ENCODE results near the gene FUT3. TPM values are rescaled to one million over a fixed set of nuclear protein-coding genes. Genes with fewer than 3 reads are reported as not detected.
A peak's percentile ranks its signal among the peaks of the same experiment; 100 is the strongest.

The FUT3 gene
- 1 to 10 TPM in 1 of 6 experiments, under 1 TPM in 5; 0.19 to 1.4 (median 0.33) TPM for total RNA-seq
- long read RNA-seq: 0 reads

GRCh38 chr19:5851302-5851701 is at the start of gene FUT3:
Gene FUT3, minus strand, starts transcription at chr19:5851449.
- DNase-seq (no peak), ATAC-seq (peak in 2 of 4 donors; percentile 48 to 56)
- intact Hi-C loops (cut with DNase I): no loop called here
- 52% methylated on average over 3 of the region's 10 CpGs for WGBS (ENCODE audit: insufficient coverage, low coverage, low lambda C conversion rate, missing lambda C conversion rate)
- Histone ChIP-seq H3K36me3 (no peaks in the 10 kb centered on the region), H3K27me3 (no peaks in the 10 kb centered on the region), H3K4me3 (no peak within 1 kb of the TSS), H3K27ac (no peak within 1 kb of the TSS), H3K9me3 (no peaks in the 10 kb centered on the region), H3K4me1 (peaks cover 0 to 5% (median 2%) of the 10 kb centered on the region in 4 donors)
- TF ChIP-seq POLR2A (IDR thresholded peaks at IDR 0.05): no peak

DNA sequence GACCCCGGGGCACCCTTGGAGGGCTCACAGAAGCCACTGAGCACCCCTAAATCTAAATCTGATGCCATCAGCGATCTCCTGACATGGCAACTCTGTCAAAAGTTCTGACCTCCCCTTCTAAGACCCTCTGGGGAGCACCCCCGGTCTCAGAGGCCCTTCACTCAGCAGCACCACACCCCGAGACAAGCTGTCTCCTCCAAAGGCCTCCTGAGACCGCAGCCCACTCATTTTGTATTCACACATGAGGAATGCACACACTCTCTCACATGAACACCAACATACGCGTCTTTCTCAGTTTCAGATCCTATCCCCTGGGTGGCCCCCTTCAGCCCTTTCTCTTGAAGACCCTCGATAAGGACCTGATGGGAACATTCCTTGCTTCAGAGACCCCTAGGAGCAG is 49.7 kb upstream of the FUT3 start:
- no peak overlapping the region for H3K4me3 ChIP-seq
- 77% methylated on average over 4 of the region's 8 CpGs for WGBS (ENCODE audit: insufficient coverage, low coverage, low lambda C conversion rate, missing lambda C conversion rate)
- no peak overlapping the region for H3K27ac ChIP-seq
- TF ChIP-seq POLR2A (IDR thresholded peaks at IDR 0.05) (no peak), CTCF (IDR thresholded peaks at IDR 0.05) (no peak)
- peaks cover 0 to 11% (median 2%) of the 10 kb centered on the region in 4 donors for H3K36me3 ChIP-seq
- H3K27me3 ChIP-seq: no peaks in the 10 kb centered on the region
- ATAC-seq: no peak
- intact Hi-C loops (cut with DNase I): no loop called here
- H3K4me1 ChIP-seq: peaks cover 0 to 19% (median 3%) of the 10 kb centered on the region in 4 donors
- H3K9me3 ChIP-seq: no peaks in the 10 kb centered on the region
- no peak for DNase-seq

DNA sequence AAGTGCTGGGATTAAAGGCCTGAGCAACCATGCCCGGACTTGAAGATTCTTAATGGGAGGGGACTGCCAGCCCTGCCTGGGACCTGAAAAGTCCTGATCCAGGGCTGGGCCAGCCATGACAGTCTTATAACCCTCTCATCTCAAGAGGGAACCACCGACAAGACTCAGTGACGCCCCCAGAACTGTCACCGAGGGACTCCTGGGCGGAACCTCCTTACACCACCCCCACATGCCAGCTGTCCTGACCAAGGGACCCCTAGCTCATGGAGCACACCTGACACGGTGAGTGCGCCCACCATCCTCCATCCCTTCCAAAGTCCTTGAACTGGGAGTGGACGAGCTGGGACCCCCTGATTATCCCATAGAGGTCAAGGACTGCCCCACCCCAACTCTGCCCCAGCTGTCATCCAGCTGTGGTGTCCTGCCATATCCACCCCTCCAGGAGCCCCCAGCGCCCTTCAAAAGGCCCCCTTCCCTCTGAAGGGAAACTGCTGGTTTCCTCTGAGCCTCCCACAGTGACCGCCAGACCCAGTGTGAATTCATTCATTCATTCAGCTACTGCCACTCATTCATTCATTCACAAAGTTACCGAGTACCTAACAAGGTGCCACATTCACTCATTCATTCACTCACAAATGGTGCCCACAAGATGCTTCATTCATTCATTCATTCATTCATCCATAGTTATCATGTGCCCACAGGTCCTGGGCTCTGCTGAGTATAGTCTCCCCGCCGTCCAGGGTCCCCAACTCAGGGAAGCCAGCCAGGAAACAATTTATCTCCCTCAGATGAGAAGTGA is 48.7 kb upstream of the FUT3 start:
- no peak overlapping the region for H3K4me3 ChIP-seq
- no peak overlapping the region for H3K27ac ChIP-seq
- H3K9me3 ChIP-seq: no peaks in the 10 kb centered on the region
- no peak for ATAC-seq
- no peak for DNase-seq
- intact Hi-C loops (cut with DNase I): loop anchor here in 1 of 2 donors (5.0 kb wide), 1 partner anchor 78 kb away; no protein-coding TSS in a partner anchor
- H3K4me1 ChIP-seq: peaks cover 0 to 9% (median 3%) of the 10 kb centered on the region in 4 donors
- 83% methylated on average over 3 of the region's 13 CpGs for WGBS (ENCODE audit: insufficient coverage, low coverage, low lambda C conversion rate, missing lambda C conversion rate)
- H3K27me3 ChIP-seq: no peaks in the 10 kb centered on the region
- TF ChIP-seq POLR2A (IDR thresholded peaks at IDR 0.05) (no peak), CTCF (IDR thresholded peaks at IDR 0.05) (no peak)
- peaks cover 0 to 18% (median 5%) of the 10 kb centered on the region in 4 donors for H3K36me3 ChIP-seq

DNA sequence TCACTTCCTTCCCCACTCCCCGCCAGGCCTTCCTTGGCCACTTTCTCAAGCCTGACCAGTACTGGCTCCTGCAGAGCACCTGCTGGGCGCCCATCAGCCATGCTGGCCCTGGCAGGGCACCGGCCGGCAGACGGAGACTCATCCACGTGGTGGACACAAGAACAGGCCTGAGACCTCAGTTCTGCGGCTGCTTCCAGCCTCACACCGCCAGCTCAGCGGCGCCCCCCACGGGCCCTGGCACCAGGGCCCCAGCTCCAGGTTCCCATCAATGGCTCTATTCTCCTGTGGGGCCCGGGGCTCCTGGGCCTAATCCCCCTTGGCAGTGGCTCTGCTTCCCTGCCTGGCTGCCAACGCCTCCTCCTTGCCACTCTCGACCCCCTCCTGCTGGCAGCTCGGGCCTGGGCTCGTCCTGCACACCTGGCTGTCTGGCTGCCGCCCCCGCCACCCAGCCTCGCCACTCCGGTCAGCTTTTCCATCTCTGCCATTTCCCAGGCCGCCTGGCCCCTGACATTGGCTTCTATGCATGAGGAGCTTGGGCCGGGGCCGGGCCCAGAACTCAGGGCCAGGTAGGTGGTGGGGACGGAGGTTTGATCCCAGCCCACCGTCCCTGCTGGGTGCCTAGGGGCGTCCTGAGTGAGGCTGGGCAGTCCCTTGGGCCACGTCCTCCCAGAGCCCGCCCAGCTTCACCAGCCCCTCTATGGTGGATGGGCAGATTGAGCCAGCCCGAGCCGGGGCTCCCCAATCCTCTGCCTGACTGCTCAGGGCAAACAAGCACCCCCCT is 46.1 kb upstream of the FUT3 start:
- 94% methylated on average over 12 of the region's 30 CpGs for WGBS (ENCODE audit: insufficient coverage, low coverage, low lambda C conversion rate, missing lambda C conversion rate)
- ATAC-seq: no peak
- no peak for TF ChIP-seq POLR2A (IDR thresholded peaks at IDR 0.05)
- TF ChIP-seq CTCF (IDR thresholded peaks at IDR 0.05): no peak
- H3K4me1 ChIP-seq: peaks cover 0 to 10% (median 3%) of the 10 kb centered on the region in 4 donors
- H3K27me3 ChIP-seq: no peaks in the 10 kb centered on the region
- intact Hi-C loops (cut with DNase I): loop anchor here in 1 of 2 donors (5.0 kb wide), 1 partner anchor 75 kb away; no protein-coding TSS in a partner anchor
- no peak overlapping the region for H3K4me3 ChIP-seq
- no peak for DNase-seq
- H3K9me3 ChIP-seq: no peaks in the 10 kb centered on the region
- no peak overlapping the region for H3K27ac ChIP-seq
- peaks cover 0 to 18% (median 5%) of the 10 kb centered on the region in 4 donors for H3K36me3 ChIP-seq

Data from right lobe of liver (tissue), 6 donors.